Measurements from ENCODE around the gene ZMYND12. TPM values are rescaled to one million over a fixed set of nuclear protein-coding genes. Genes with fewer than 3 reads are reported as not detected.

ZMYND12 gene
- total and polyA plus RNA-seq, 5 donors = 0.56 to 2.1 (median 1.7) TPM

GRCh38 chr1:42439940-42440339 lies 15.9 kb downstream of the ZMYND12 start:
- no peaks in the 10 kb centered on the region for H3K4me1 ChIP-seq (ENCODE audit: control insufficient read depth, insufficient read depth, low read length)
- no peaks in the 10 kb centered on the region for H3K27me3 ChIP-seq (ENCODE audit: control insufficient read depth, insufficient read depth)
- no peak overlapping the region for H3K27ac ChIP-seq (ENCODE audit: low read length)
- H3K9me3 ChIP-seq (ENCODE audit: control insufficient read depth, low read length) = no peaks in the 10 kb centered on the region
- DNase-seq = no peak
- ATAC-seq = no peak
- intact Hi-C loops (cut with DNase I) = no loop called here
- no peak overlapping the region for H3K4me3 ChIP-seq (ENCODE audit: low read length)
- 67% methylated on average over 2 of the region's 2 CpGs for WGBS

- no peaks in the 10 kb centered on the region for H3K9me3 ChIP-seq (ENCODE audit: control insufficient read depth, low read length)
- H3K4me3 ChIP-seq (ENCODE audit: low read length) = no peak overlapping the region
- DNase-seq (no peak), ATAC-seq (no peak)
- WGBS = 93% methylated on average over 4 of the region's 4 CpGs
- H3K27ac ChIP-seq (ENCODE audit: low read length) = no peak overlapping the region
- intact Hi-C loops (cut with DNase I) = no loop called here
- no peaks in the 10 kb centered on the region for H3K4me1 ChIP-seq (ENCODE audit: control insufficient read depth, insufficient read depth, low read length)
- H3K27me3 ChIP-seq (ENCODE audit: control insufficient read depth, insufficient read depth) = no peaks in the 10 kb centered on the region
Observed at GRCh38 chr1:42434340-42434739, 21.5 kb downstream of the ZMYND12 start.

- H3K4me3 ChIP-seq (ENCODE audit: low read length) = no peak overlapping the region
- no peaks in the 10 kb centered on the region for H3K4me1 ChIP-seq (ENCODE audit: control insufficient read depth, insufficient read depth, low read length)
- intact Hi-C loops (cut with DNase I) = no loop called here
- no peaks in the 10 kb centered on the region for H3K9me3 ChIP-seq (ENCODE audit: control insufficient read depth, low read length)
- H3K27me3 ChIP-seq (ENCODE audit: control insufficient read depth, insufficient read depth) = no peaks in the 10 kb centered on the region
- H3K27ac ChIP-seq (ENCODE audit: low read length) = no peak overlapping the region
- 55% methylated on average over 6 of the region's 6 CpGs for WGBS
- ATAC-seq = no peak
- no peak for DNase-seq
Observed at GRCh38 chr1:42433369-42433768, 22.5 kb downstream of the ZMYND12 start.

GRCh38 chr1:42432714-42433113 lies 23.1 kb downstream of the ZMYND12 start:
- WGBS = 71% methylated on average over 4 of the region's 4 CpGs
- no peaks in the 10 kb centered on the region for H3K4me1 ChIP-seq (ENCODE audit: control insufficient read depth, insufficient read depth, low read length)
- ATAC-seq = no peak
- intact Hi-C loops (cut with DNase I) = no loop called here
- H3K4me3 ChIP-seq (ENCODE audit: low read length) = no peak overlapping the region
- H3K27ac ChIP-seq (ENCODE audit: low read length) = no peak overlapping the region
- no peaks in the 10 kb centered on the region for H3K9me3 ChIP-seq (ENCODE audit: control insufficient read depth, low read length)
- DNase-seq = no peak
- no peaks in the 10 kb centered on the region for H3K27me3 ChIP-seq (ENCODE audit: control insufficient read depth, insufficient read depth)

- H3K4me3 ChIP-seq (ENCODE audit: low read length) = no peak overlapping the region
- no peaks in the 10 kb centered on the region for H3K9me3 ChIP-seq (ENCODE audit: control insufficient read depth, low read length)
- intact Hi-C loops (cut with DNase I) = no loop called here
- ATAC-seq = no peak
- no peak for DNase-seq
- WGBS = 80% methylated on average over 3 of the region's 3 CpGs
- no peaks in the 10 kb centered on the region for H3K27me3 ChIP-seq (ENCODE audit: control insufficient read depth, insufficient read depth)
- no peak overlapping the region for H3K27ac ChIP-seq (ENCODE audit: low read length)
- H3K4me1 ChIP-seq (ENCODE audit: control insufficient read depth, insufficient read depth, low read length) = no peaks in the 10 kb centered on the region
Observed at GRCh38 chr1:42431514-42431913, 24.3 kb downstream of the ZMYND12 start.

- 87% methylated on average over 3 of the region's 3 CpGs for WGBS
- DNase-seq (no peak), ATAC-seq (no peak)
- Histone ChIP-seq H3K9me3 (ENCODE audit: control insufficient read depth, low read length) (no peaks in the 10 kb centered on the region), H3K4me3 (ENCODE audit: low read length) (no peak overlapping the region), H3K27ac (ENCODE audit: low read length) (no peak overlapping the region), H3K4me1 (ENCODE audit: control insufficient read depth, insufficient read depth, low read length) (no peaks in the 10 kb centered on the region), H3K27me3 (ENCODE audit: control insufficient read depth, insufficient read depth) (no peaks in the 10 kb centered on the region)
- intact Hi-C loops (cut with DNase I) = no loop called here
Observed at GRCh38 chr1:42430286-42431135, 25.3 kb downstream of the ZMYND12 start.

- ATAC-seq = no peak
- no peaks in the 10 kb centered on the region for H3K4me1 ChIP-seq (ENCODE audit: control insufficient read depth, insufficient read depth, low read length)
- no peak overlapping the region for H3K27ac ChIP-seq (ENCODE audit: low read length)
- WGBS = 67% methylated on average over 1 of the region's 1 CpG
- H3K4me3 ChIP-seq (ENCODE audit: low read length) = no peak overlapping the region
- DNase-seq = no peak
- no peaks in the 10 kb centered on the region for H3K9me3 ChIP-seq (ENCODE audit: control insufficient read depth, low read length)
- H3K27me3 ChIP-seq (ENCODE audit: control insufficient read depth, insufficient read depth) = no peaks in the 10 kb centered on the region
- intact Hi-C loops (cut with DNase I) = no loop called here
Observed at GRCh38 chr1:42429603-42430002, 26.2 kb downstream of the ZMYND12 start.

- Histone ChIP-seq H3K4me1 (ENCODE audit: control insufficient read depth, insufficient read depth, low read length) (no peaks in the 10 kb centered on the region), H3K9me3 (ENCODE audit: control insufficient read depth, low read length) (no peaks in the 10 kb centered on the region), H3K4me3 (ENCODE audit: low read length) (no peak overlapping the region), H3K27me3 (ENCODE audit: control insufficient read depth, insufficient read depth) (no peaks in the 10 kb centered on the region), H3K27ac (ENCODE audit: low read length) (no peak overlapping the region)
- ATAC-seq (no peak), DNase-seq (no peak)
- WGBS = 29% methylated on average over 4 of the region's 4 CpGs
- intact Hi-C loops (cut with DNase I) = no loop called here
Observed at GRCh38 chr1:42427240-42427639, 28.6 kb downstream of the ZMYND12 start.

GRCh38 chr1:42424201-42424600 lies 31.6 kb downstream of the ZMYND12 start:
- Histone ChIP-seq H3K4me1 (ENCODE audit: control insufficient read depth, insufficient read depth, low read length) (peaks cover 10% of the 10 kb centered on the region), H3K9me3 (ENCODE audit: control insufficient read depth, low read length) (no peaks in the 10 kb centered on the region), H3K27me3 (ENCODE audit: control insufficient read depth, insufficient read depth) (no peaks in the 10 kb centered on the region), H3K27ac (ENCODE audit: low read length) (no peak overlapping the region), H3K4me3 (ENCODE audit: low read length) (no peak overlapping the region)
- ATAC-seq = no peak
- DNase-seq = no peak
- WGBS = 79% methylated on average over 4 of the region's 4 CpGs
- intact Hi-C loops (cut with DNase I) = no loop called here

- intact Hi-C loops (cut with DNase I) = no loop called here
- 52% methylated on average over 3 of the region's 3 CpGs for WGBS
Observed at GRCh38 chr1:42423681-42424080, 32.1 kb downstream of the ZMYND12 start.

GRCh38 chr1:42422737-42423136 lies 33.1 kb downstream of the ZMYND12 start:
- ATAC-seq (no peak), DNase-seq (no peak)
- Histone ChIP-seq H3K27ac (ENCODE audit: low read length) (no peak overlapping the region), H3K9me3 (ENCODE audit: control insufficient read depth, low read length) (no peaks in the 10 kb centered on the region), H3K4me1 (ENCODE audit: control insufficient read depth, insufficient read depth, low read length) (peaks cover 10% of the 10 kb centered on the region), H3K27me3 (ENCODE audit: control insufficient read depth, insufficient read depth) (no peaks in the 10 kb centered on the region), H3K4me3 (ENCODE audit: low read length) (no peak overlapping the region)
- WGBS = 55% methylated on average over 9 of the region's 9 CpGs
- intact Hi-C loops (cut with DNase I) = no loop called here

More at GRCh38 chr1:42423681-42424080, 32.1 kb downstream of the ZMYND12 start:
- no peak for ATAC-seq
- no peaks in the 10 kb centered on the region for H3K27me3 ChIP-seq (ENCODE audit: control insufficient read depth, insufficient read depth)
- no peak overlapping the region for H3K27ac ChIP-seq (ENCODE audit: low read length)
- no peak overlapping the region for H3K4me3 ChIP-seq (ENCODE audit: low read length)
- H3K4me1 ChIP-seq (ENCODE audit: control insufficient read depth, insufficient read depth, low read length) = peaks cover 10% of the 10 kb centered on the region
- H3K9me3 ChIP-seq (ENCODE audit: control insufficient read depth, low read length) = no peaks in the 10 kb centered on the region
- no peak for DNase-seq

All from right cardiac atrium (tissue), 5 donors.